ENCODE measurements around the gene TMEM135.

TMEM135 gene

GRCh38 chr11:87326594-87326993 is 288.9 kb downstream of the TMEM135 start:
- Histone ChIP-seq H4K20me1 (ENCODE audit: insufficient read depth) (no peaks in the 10 kb centered on the region), H3K4me3 (IDR thresholded peaks at IDR 0.05; ENCODE audit: insufficient read depth, low read depth, low read length) (no peak overlapping the region), H3K27ac (no peak overlapping the region), H3K4me2 (no peak overlapping the region), H3K36me3 (ENCODE audit: insufficient read depth) (no peaks in the 10 kb centered on the region), H3K9ac (no peak overlapping the region), H3K27me3 (ENCODE audit: insufficient read depth, low read depth) (no peaks in the 10 kb centered on the region), H2AFZ (ENCODE audit: low read depth) (no peak overlapping the region), H3K4me1 (ENCODE audit: low read depth, poor library complexity, severe bottlenecking) (no peaks in the 10 kb centered on the region), H3K79me2 (ENCODE audit: insufficient read depth, low read depth) (no peaks in the 10 kb centered on the region)
- TF ChIP-seq, protein P1, sequence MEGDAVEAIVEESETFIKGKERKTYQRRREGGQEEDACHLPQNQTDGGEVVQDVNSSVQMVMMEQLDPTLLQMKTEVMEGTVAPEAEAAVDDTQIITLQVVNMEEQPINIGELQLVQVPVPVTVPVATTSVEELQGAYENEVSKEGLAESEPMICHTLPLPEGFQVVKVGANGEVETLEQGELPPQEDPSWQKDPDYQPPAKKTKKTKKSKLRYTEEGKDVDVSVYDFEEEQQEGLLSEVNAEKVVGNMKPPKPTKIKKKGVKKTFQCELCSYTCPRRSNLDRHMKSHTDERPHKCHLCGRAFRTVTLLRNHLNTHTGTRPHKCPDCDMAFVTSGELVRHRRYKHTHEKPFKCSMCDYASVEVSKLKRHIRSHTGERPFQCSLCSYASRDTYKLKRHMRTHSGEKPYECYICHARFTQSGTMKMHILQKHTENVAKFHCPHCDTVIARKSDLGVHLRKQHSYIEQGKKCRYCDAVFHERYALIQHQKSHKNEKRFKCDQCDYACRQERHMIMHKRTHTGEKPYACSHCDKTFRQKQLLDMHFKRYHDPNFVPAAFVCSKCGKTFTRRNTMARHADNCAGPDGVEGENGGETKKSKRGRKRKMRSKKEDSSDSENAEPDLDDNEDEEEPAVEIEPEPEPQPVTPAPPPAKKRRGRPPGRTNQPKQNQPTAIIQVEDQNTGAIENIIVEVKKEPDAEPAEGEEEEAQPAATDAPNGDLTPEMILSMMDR (conservative IDR thresholded peaks at IDR 0.05; ENCODE audit: low read depth, low read length) = no peak

GRCh38 chr11:87329172-87329571 is 291.4 kb downstream of the TMEM135 start:
- Histone ChIP-seq H3K27me3 (ENCODE audit: insufficient read depth, low read depth) (no peaks in the 10 kb centered on the region), H3K4me2 (no peak overlapping the region), H3K9ac (no peak overlapping the region), H3K4me3 (IDR thresholded peaks at IDR 0.05; ENCODE audit: insufficient read depth, low read depth, low read length) (no peak overlapping the region), H2AFZ (ENCODE audit: low read depth) (no peak overlapping the region), H4K20me1 (ENCODE audit: insufficient read depth) (no peaks in the 10 kb centered on the region), H3K27ac (no peak overlapping the region), H3K4me1 (ENCODE audit: low read depth, poor library complexity, severe bottlenecking) (no peaks in the 10 kb centered on the region), H3K79me2 (ENCODE audit: insufficient read depth, low read depth) (no peaks in the 10 kb centered on the region), H3K36me3 (ENCODE audit: insufficient read depth) (no peaks in the 10 kb centered on the region)
- TF ChIP-seq, protein P1 (conservative IDR thresholded peaks at IDR 0.05; ENCODE audit: low read depth, low read length) = no peak

- Histone ChIP-seq H3K4me3 (IDR thresholded peaks at IDR 0.05; ENCODE audit: insufficient read depth, low read depth, low read length) (no peak overlapping the region), H4K20me1 (ENCODE audit: insufficient read depth) (no peaks in the 10 kb centered on the region), H2AFZ (ENCODE audit: low read depth) (no peak overlapping the region), H3K79me2 (ENCODE audit: insufficient read depth, low read depth) (no peaks in the 10 kb centered on the region), H3K9ac (no peak overlapping the region), H3K36me3 (ENCODE audit: insufficient read depth) (no peaks in the 10 kb centered on the region), H3K4me1 (ENCODE audit: low read depth, poor library complexity, severe bottlenecking) (no peaks in the 10 kb centered on the region), H3K27ac (no peak overlapping the region), H3K27me3 (ENCODE audit: insufficient read depth, low read depth) (no peaks in the 10 kb centered on the region), H3K4me2 (no peak overlapping the region)
- TF ChIP-seq, protein P1 (conservative IDR thresholded peaks at IDR 0.05; ENCODE audit: low read depth, low read length) = no peak
Observed at GRCh38 chr11:87330187-87330601, 292.5 kb downstream of the TMEM135 start.

DNA sequence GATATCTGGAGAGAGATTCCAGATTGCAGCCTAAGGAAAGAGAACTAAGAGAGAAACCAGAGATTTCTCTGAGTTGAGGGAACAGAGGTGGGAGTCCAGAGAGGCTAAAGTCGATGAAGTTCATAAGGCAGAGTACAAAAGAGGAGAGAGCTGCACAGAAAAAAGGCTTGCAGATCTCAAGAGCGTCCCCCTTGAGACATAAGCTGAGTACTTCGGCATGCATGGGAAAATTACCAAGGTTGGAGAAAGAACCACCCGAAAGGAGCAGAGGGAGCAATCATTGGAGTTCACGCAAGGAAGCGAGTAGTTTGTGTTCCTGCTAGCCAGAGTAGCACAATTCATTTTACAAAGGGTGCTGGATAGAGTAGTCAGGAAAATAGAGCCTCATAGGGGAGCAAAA is 293.5 kb downstream of the TMEM135 start:
- Histone ChIP-seq H3K36me3 (ENCODE audit: insufficient read depth) (no peaks in the 10 kb centered on the region), H3K27ac (no peak overlapping the region), H4K20me1 (ENCODE audit: insufficient read depth) (no peaks in the 10 kb centered on the region), H2AFZ (ENCODE audit: low read depth) (no peak overlapping the region), H3K4me3 (IDR thresholded peaks at IDR 0.05; ENCODE audit: insufficient read depth, low read depth, low read length) (no peak overlapping the region), H3K9ac (no peak overlapping the region), H3K4me2 (no peak overlapping the region), H3K79me2 (ENCODE audit: insufficient read depth, low read depth) (no peaks in the 10 kb centered on the region), H3K4me1 (ENCODE audit: low read depth, poor library complexity, severe bottlenecking) (no peaks in the 10 kb centered on the region), H3K27me3 (ENCODE audit: insufficient read depth, low read depth) (no peaks in the 10 kb centered on the region)
- TF ChIP-seq, protein P1 (conservative IDR thresholded peaks at IDR 0.05; ENCODE audit: low read depth, low read length) = no peak

All from KMS-11 (cell line).